Testis (tissue), 3 donors: Measurements from ENCODE around the gene ANKRD55. TPM values are rescaled to one million over a fixed set of nuclear protein-coding genes. Genes with fewer than 3 reads are reported as not detected.

ENCODE experiments used
- DNase-seq: peaks from one replicate; pipeline ENCODE4 v3.0.0-alpha.2; 2019
- H3K27ac ChIP-seq, 2 donors: fragments of 200-600 bp; sonication (generic); one replicate each; pipeline ENCODE4 v1.5.1; 2019
- H3K27me3 ChIP-seq: fragments of 200-600 bp; sonication (generic); one replicate; pipeline ENCODE4 v1.5.1; 2019
- H3K36me3 ChIP-seq: fragments of 200-600 bp; sonication (generic); one replicate; pipeline ENCODE4 v1.5.1; 2017; ENCODE audit warnings: low read depth; ENCODE audit errors: missing control alignments
- H3K4me1 ChIP-seq: fragments of 200-600 bp; sonication (generic); one replicate; pipeline ENCODE4 v1.5.1; 2019
- H3K4me3 ChIP-seq, 2 donors: fragments of 200-600 bp; sonication (generic); one replicate each; pipeline ENCODE4 v1.5.1; 2017 to 2019
- H3K9me3 ChIP-seq: fragments of 200-600 bp; sonication (generic); one replicate; pipeline ENCODE4 v1.5.1; 2017
- POLR2A ChIP-seq: fragments of 450-650 bp; IDR thresholded peaks from one replicate; pipeline ENCODE4 v1.6.1; 2017; ENCODE audit warnings: antibody characterized with exemption, mild to moderate bottlenecking, moderate library complexity
- WGBS, 2 donors: methylation state at CpG; one replicate each; pipeline ENCODE4 v1.1.5; 2018; 5-methylcytosine and 5-hydroxymethylcytosine counted together
- intact Hi-C: fragments of 100-400 bp; cut with DNase I; formaldehyde crosslinking; loops from one replicate; pipeline ENCODE4 v1.15.1; 2023; ENCODE audit warnings: low total_unique reads
- polyA plus RNA-seq: library from polyadenylated mRNA; stranded (reverse); fragments of 350-450 nt; fragmentation: Illumina TruSeq; extraction: RNeasy Lipid Tissue Mini Kit (QIAGEN cat#74804); gene quantifications from one replicate; pipeline ENCODE4 v1.2.3, GENCODE V29; 2014; ENCODE audit warnings: low read depth, low replicate concordance; ENCODE audit not compliant: insufficient read depth
- total RNA-seq, 2 donors: library from RNA; depleted of rRNA; stranded (reverse); fragments of >200 nt; gene quantifications; one replicate each; pipeline ENCODE4 v1.2.3, GENCODE V29; 2016
- TF ChIP-seq, protein P1 (sequence below), 3 experiments: fragments of 450-650 bp in 2 of 3; fragments of 200-600 bp in 1 of 3; sonication (generic) in 1 of 3; IDR thresholded peaks; one replicate each; pipeline ENCODE4 v1.5.1; 2016 to 2019; ENCODE audit warnings: antibody characterized with exemption in 3 of 3, mild to moderate bottlenecking in 2 of 3, moderate library complexity in 1 of 3

Gene ANKRD55
- total and polyA plus RNA-seq, 3 donors from 2014 or later: 6.1 to 28.1 (median 6.2) TPM

- no peak overlapping the region for H3K4me3 ChIP-seq
- intact Hi-C loops: loop anchor here (10.0 kb wide), 1 partner anchor 109 kb away; no protein-coding TSS in a partner anchor
- H3K36me3 ChIP-seq: no peaks in the 10 kb centered on the region
- no peak for DNase-seq
- TF ChIP-seq, protein P1, sequence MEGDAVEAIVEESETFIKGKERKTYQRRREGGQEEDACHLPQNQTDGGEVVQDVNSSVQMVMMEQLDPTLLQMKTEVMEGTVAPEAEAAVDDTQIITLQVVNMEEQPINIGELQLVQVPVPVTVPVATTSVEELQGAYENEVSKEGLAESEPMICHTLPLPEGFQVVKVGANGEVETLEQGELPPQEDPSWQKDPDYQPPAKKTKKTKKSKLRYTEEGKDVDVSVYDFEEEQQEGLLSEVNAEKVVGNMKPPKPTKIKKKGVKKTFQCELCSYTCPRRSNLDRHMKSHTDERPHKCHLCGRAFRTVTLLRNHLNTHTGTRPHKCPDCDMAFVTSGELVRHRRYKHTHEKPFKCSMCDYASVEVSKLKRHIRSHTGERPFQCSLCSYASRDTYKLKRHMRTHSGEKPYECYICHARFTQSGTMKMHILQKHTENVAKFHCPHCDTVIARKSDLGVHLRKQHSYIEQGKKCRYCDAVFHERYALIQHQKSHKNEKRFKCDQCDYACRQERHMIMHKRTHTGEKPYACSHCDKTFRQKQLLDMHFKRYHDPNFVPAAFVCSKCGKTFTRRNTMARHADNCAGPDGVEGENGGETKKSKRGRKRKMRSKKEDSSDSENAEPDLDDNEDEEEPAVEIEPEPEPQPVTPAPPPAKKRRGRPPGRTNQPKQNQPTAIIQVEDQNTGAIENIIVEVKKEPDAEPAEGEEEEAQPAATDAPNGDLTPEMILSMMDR (IDR thresholded peaks at IDR 0.05): no peak
- TF ChIP-seq POLR2A: no peak
- H3K27ac ChIP-seq: no peak overlapping the region
- H3K4me1 ChIP-seq: no peaks in the 10 kb centered on the region
- WGBS, 2 donors: 65 to 66% methylated on average over 4 of the region's 4 CpGs
- no peaks in the 10 kb centered on the region for H3K9me3 ChIP-seq
- H3K27me3 ChIP-seq: no peaks in the 10 kb centered on the region
Measured at GRCh38 chr5:56183506-56183905, 49.6 kb downstream of the ANKRD55 start.

GRCh38 chr5:56179442-56179841 is 53.7 kb downstream of the ANKRD55 start:
- Histone ChIP-seq H3K9me3 (no peaks in the 10 kb centered on the region), H3K27me3 (no peaks in the 10 kb centered on the region), H3K4me1 (peaks cover 9% of the 10 kb centered on the region), H3K4me3 (no peak overlapping the region), H3K36me3 (no peaks in the 10 kb centered on the region), H3K27ac (no peak overlapping the region)
- DNase-seq: no peak
- TF ChIP-seq POLR2A: no peak
- TF ChIP-seq, protein P1 (IDR thresholded peaks at IDR 0.05): no peak
- intact Hi-C loops: no loop called here
- 51 to 55% methylated on average over 2 of the region's 2 CpGs for WGBS, 2 donors

GRCh38 chr5:56178823-56179222 is 54.3 kb downstream of the ANKRD55 start:
- DNase-seq: no peak
- 88 to 93% methylated on average over 2 of the region's 2 CpGs for WGBS, 2 donors
- intact Hi-C loops: no loop called here
- H3K9me3 ChIP-seq: no peaks in the 10 kb centered on the region
- no peaks in the 10 kb centered on the region for H3K36me3 ChIP-seq
- H3K4me3 ChIP-seq: no peak overlapping the region
- no peak overlapping the region for H3K27ac ChIP-seq
- no peaks in the 10 kb centered on the region for H3K27me3 ChIP-seq
- TF ChIP-seq, protein P1 (IDR thresholded peaks at IDR 0.05): no peak
- H3K4me1 ChIP-seq: peaks cover 9% of the 10 kb centered on the region

DNA sequence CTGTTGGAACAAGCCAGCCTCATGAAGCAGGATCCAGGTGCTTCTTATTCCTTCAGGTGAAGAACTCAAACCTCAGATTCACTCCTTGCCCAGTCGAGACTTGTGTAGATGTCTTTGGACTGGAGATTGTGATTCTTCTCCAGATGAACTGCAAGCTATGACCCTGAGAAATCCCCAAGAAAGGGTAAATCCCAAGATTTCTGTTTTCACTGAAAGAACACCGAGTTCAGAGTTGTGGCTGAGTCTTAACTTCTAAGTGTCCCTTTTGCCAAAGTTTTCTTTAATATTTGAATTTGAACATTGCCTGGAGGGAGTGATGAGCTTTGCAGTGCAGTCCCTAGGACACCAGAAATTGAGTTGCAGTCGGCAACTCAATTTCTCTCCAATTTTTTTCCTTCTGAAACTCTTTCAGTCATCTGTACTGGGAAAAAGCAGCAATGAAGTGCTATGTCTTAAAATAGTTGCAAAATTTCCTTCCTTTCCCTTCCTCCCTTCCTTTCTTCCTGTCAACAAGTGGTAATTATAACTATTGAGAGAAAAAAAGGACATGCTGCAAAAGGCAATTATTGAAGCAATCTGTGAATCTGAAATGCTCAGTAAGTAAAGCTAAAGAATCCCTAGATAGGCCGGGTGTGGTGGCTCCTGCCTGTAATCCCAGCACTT is 56.1 kb downstream of the ANKRD55 start:
- Histone ChIP-seq H3K4me1 (peaks cover 14% of the 10 kb centered on the region), H3K36me3 (no peaks in the 10 kb centered on the region), H3K27me3 (no peaks in the 10 kb centered on the region), H3K4me3 (no peak overlapping the region), H3K27ac (peak overlapping the region in 1 of 2 donors; percentile 41), H3K9me3 (no peaks in the 10 kb centered on the region)
- WGBS, 2 donors: 44 to 54% methylated on average over 4 of the region's 4 CpGs
- no peak for TF ChIP-seq POLR2A
- DNase-seq: no peak
- intact Hi-C loops: no loop called here

GRCh38 chr5:56176155-56176798 is 56.9 kb downstream of the ANKRD55 start:
- DNase-seq: peak; percentile 45
- no peaks in the 10 kb centered on the region for H3K9me3 ChIP-seq
- H3K27me3 ChIP-seq: no peaks in the 10 kb centered on the region
- H3K27ac ChIP-seq: no peak overlapping the region
- intact Hi-C loops: no loop called here
- no peaks in the 10 kb centered on the region for H3K36me3 ChIP-seq
- TF ChIP-seq POLR2A: no peak
- TF ChIP-seq, protein P1 (IDR thresholded peaks at IDR 0.05): no peak
- H3K4me1 ChIP-seq: peaks cover 14% of the 10 kb centered on the region
- H3K4me3 ChIP-seq: no peak overlapping the region
- WGBS, 2 donors: 62 to 66% methylated on average over 6 of the region's 6 CpGs
